Measurements from ENCODE around the gene PKD1. TPM values are rescaled to one million over a fixed set of nuclear protein-coding genes. Genes with fewer than 3 reads are reported as not detected.
A peak's percentile ranks its signal among the peaks of the same experiment; 100 is the strongest.
"Not testable (repeated sequence)": the region's sequence is repeated elsewhere in the genome, so short reads cannot be mapped to it uniquely, and the experiment has no call there.

PKD1 gene
- total and polyA plus RNA-seq, 12 donors = 76.7 to 122 (median 104) TPM

- H3K36me3 ChIP-seq = peaks cover 0 to 88% (median 25%) of the 10 kb centered on the region in 9 donors
- H3K27me3 ChIP-seq; H3K27ac ChIP-seq; H3K9me3 ChIP-seq; H3K4me3 ChIP-seq; intact Hi-C loops (cut with DNase I); DNase-seq; H3K4me1 ChIP-seq: not testable (repeated sequence)
- peak in 2 of 8 donors; percentile 5 to 6 for ATAC-seq
- WGBS, 2 donors = 94 to 98% methylated on average over 17 to 25 of the region's 25 CpGs
These were observed 26.5 kb downstream of the PKD1 start for GRCh38 chr16:2109271-2109580.

- H3K4me1 ChIP-seq; H3K9me3 ChIP-seq; H3K27me3 ChIP-seq; intact Hi-C loops (cut with DNase I); H3K27ac ChIP-seq; H3K4me3 ChIP-seq; DNase-seq: not testable (repeated sequence)
- H3K36me3 ChIP-seq = peaks cover 0 to 83% (median 24%) of the 10 kb centered on the region in 9 donors
- ATAC-seq = peak in 3 of 8 donors; percentile 16 to 39 (median 23)
- 97 to 98% methylated on average over 72 to 73 of the region's 73 CpGs for WGBS, 2 donors
These were observed 27.0 kb downstream of the PKD1 start for GRCh38 chr16:2108446-2109270.

GRCh38 chr16:2107791-2108125, 27.9 kb downstream of the PKD1 start:
- DNase-seq; intact Hi-C loops (cut with DNase I); H3K27ac ChIP-seq; H3K4me3 ChIP-seq; H3K4me1 ChIP-seq; H3K27me3 ChIP-seq; H3K9me3 ChIP-seq: not testable (repeated sequence)
- 94 to 96% methylated on average over 23 of the region's 23 CpGs for WGBS, 2 donors
- ATAC-seq = peak in 2 of 8 donors; percentile 5 to 6
- H3K36me3 ChIP-seq = peaks cover 0 to 86% (median 27%) of the 10 kb centered on the region in 9 donors

- WGBS, 2 donors = 82 to 83% methylated on average over 17 of the region's 17 CpGs
- H3K4me1 ChIP-seq; H3K9me3 ChIP-seq; DNase-seq; H3K4me3 ChIP-seq; H3K27ac ChIP-seq; H3K27me3 ChIP-seq; intact Hi-C loops (cut with DNase I): not testable (repeated sequence)
- peaks cover 0 to 86% (median 32%) of the 10 kb centered on the region in 9 donors for H3K36me3 ChIP-seq
- peak in 2 of 8 donors; percentile 7 to 25 for ATAC-seq
These were observed 28.4 kb downstream of the PKD1 start for GRCh38 chr16:2107121-2107790.

GRCh38 chr16:2106211-2106610, 29.5 kb downstream of the PKD1 start:
- H3K4me3 ChIP-seq; DNase-seq; H3K27ac ChIP-seq; ATAC-seq; H3K9me3 ChIP-seq; H3K27me3 ChIP-seq; intact Hi-C loops (cut with DNase I); H3K4me1 ChIP-seq: not testable (repeated sequence)
- WGBS, 2 donors = 95% methylated on average over 38 of the region's 38 CpGs
- H3K36me3 ChIP-seq = peaks cover 0 to 86% (median 27%) of the 10 kb centered on the region in 9 donors

GRCh38 chr16:2105769-2106168, 29.9 kb downstream of the PKD1 start:
- WGBS, 2 donors = 80% methylated on average over 14 to 20 of the region's 22 CpGs
- DNase-seq; H3K9me3 ChIP-seq; ATAC-seq; intact Hi-C loops (cut with DNase I); H3K4me3 ChIP-seq; H3K4me1 ChIP-seq; H3K27ac ChIP-seq; H3K27me3 ChIP-seq: not testable (repeated sequence)
- peaks cover 0 to 86% (median 26%) of the 10 kb centered on the region in 9 donors for H3K36me3 ChIP-seq

GRCh38 chr16:2105291-2105690, 30.4 kb downstream of the PKD1 start:
- H3K9me3 ChIP-seq; H3K4me1 ChIP-seq; H3K4me3 ChIP-seq; ATAC-seq; DNase-seq; H3K27me3 ChIP-seq; H3K27ac ChIP-seq; intact Hi-C loops (cut with DNase I): not testable (repeated sequence)
- H3K36me3 ChIP-seq = peaks cover 0 to 86% (median 27%) of the 10 kb centered on the region in 9 donors
- WGBS, 2 donors = 96% methylated on average over 16 to 21 of the region's 21 CpGs

- peaks cover 0 to 86% (median 34%) of the 10 kb centered on the region in 9 donors for H3K36me3 ChIP-seq
- H3K4me3 ChIP-seq; H3K4me1 ChIP-seq; H3K9me3 ChIP-seq; H3K27me3 ChIP-seq; H3K27ac ChIP-seq; intact Hi-C loops (cut with DNase I); DNase-seq: not testable (repeated sequence)
- peak in 4 of 8 donors; percentile 12 to 46 (median 42) for ATAC-seq
- 93% methylated on average over 15 to 17 of the region's 20 CpGs for WGBS, 2 donors
These were observed 31.2 kb downstream of the PKD1 start for GRCh38 chr16:2104464-2104863.
